Measurements from ENCODE around the gene AURKAIP1.

DNA sequence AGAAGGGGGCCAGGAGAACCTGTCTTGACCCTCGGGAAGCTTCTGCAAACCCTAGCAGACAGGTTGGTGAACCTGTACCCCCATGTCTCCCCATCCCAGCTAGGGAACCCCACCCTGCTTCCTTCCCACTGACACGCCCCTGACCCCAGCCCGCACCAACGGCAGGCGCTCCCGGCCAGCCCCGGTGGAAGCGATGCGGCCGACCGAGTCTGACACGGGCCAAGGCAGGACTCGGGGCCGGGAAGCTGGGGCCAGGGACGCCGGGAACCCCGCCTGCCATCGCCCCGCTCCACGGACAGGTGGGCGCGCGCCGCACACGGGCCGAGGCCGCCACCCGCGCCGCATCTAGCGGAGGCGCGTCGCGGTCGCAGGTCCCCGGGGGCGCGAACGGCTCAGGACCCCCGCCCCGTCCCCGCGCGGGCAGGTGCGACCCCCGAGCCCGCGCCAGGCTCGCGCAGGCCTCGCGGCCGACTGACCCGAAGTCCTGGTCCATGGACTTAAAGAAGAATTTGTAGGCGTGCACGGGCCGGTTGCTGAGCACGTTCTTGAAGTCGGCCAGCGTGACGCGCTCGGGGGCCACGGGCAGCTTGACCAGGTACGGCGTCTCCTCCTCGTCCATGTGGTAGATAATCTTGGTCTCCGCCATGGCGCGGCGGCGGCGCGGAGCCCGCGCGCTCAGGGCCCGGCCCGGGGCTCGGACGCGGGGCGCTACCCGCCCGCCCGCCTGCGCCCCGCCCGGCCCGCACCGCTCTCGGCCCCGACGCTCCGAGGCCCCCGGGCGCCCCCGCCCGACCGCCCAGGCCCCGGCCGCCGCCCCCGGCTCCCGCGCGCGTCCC lies 26.4 kb downstream of the AURKAIP1 start:
- TF ChIP-seq, protein P1, sequence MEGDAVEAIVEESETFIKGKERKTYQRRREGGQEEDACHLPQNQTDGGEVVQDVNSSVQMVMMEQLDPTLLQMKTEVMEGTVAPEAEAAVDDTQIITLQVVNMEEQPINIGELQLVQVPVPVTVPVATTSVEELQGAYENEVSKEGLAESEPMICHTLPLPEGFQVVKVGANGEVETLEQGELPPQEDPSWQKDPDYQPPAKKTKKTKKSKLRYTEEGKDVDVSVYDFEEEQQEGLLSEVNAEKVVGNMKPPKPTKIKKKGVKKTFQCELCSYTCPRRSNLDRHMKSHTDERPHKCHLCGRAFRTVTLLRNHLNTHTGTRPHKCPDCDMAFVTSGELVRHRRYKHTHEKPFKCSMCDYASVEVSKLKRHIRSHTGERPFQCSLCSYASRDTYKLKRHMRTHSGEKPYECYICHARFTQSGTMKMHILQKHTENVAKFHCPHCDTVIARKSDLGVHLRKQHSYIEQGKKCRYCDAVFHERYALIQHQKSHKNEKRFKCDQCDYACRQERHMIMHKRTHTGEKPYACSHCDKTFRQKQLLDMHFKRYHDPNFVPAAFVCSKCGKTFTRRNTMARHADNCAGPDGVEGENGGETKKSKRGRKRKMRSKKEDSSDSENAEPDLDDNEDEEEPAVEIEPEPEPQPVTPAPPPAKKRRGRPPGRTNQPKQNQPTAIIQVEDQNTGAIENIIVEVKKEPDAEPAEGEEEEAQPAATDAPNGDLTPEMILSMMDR (IDR thresholded peaks at IDR 0.05; ENCODE audit: borderline replicate concordance, extremely low read depth, low read length, poor library complexity, severe bottlenecking): no peak
- TF ChIP-seq EZH2 (IDR thresholded peaks at IDR 0.05; ENCODE audit: borderline replicate concordance, low read depth, low read length, severe bottlenecking): no peak
